HEK293T (cell line): ENCODE results near the gene IP6K3.

Experiments
- CTCF ChIA-PET: fragments of 350-600 bp; formaldehyde crosslinking; extraction: SDS; loops from one replicate; lab custom pipeline; 2021; ENCODE audit warnings: antibody characterized with exemption, inconsistent platforms; lab: Yijun Ruan, JAX
- POLR2A ChIA-PET: fragments of 350-600 bp; formaldehyde crosslinking; extraction: SDS; loops from one replicate; lab custom pipeline; 2020; ENCODE audit warnings: antibody characterized with exemption, inconsistent platforms; lab: Yijun Ruan, JAX
- DNase-seq: peaks from one replicate; pipeline ENCODE4 v3.0.0; 2012; ENCODE audit warnings: mixed read lengths; ENCODE audit errors: extremely low spot score
- ARNT ChIP-seq: fragments of 450-650 bp; IDR thresholded peaks from 2 replicates; pipeline ENCODE4 v1.6.1; 2017; ENCODE audit warnings: mild to moderate bottlenecking
- BHLHE40 ChIP-seq: fragments of 450-650 bp; IDR thresholded peaks from 2 replicates; pipeline ENCODE4 v1.6.1; 2016; ENCODE audit warnings: mild to moderate bottlenecking, moderate library complexity, borderline replicate concordance
- CTBP1 ChIP-seq: fragments of 450-650 bp; IDR thresholded peaks from 2 replicates; pipeline ENCODE4 v1.6.1; 2016; ENCODE audit warnings: borderline replicate concordance
- ELF4 ChIP-seq: fragments of 450-650 bp; IDR thresholded peaks from 2 replicates; pipeline ENCODE4 v1.6.1; 2017; ENCODE audit warnings: antibody characterized with exemption
- FOXA1 ChIP-seq: fragments of 450-650 bp; IDR thresholded peaks from 2 replicates; pipeline ENCODE4 v1.6.1; 2016; ENCODE audit warnings: mild to moderate bottlenecking
- FOXK2 ChIP-seq: fragments of 450-650 bp; IDR thresholded peaks from 2 replicates; pipeline ENCODE4 v1.6.1; 2016; ENCODE audit warnings: mild to moderate bottlenecking
- FOXM1 ChIP-seq: fragments of 450-650 bp; IDR thresholded peaks from 2 replicates; pipeline ENCODE4 v1.6.1; 2017; ENCODE audit warnings: mild to moderate bottlenecking, borderline replicate concordance
- HDGF ChIP-seq: fragments of 450-650 bp; IDR thresholded peaks from 2 replicates; pipeline ENCODE4 v1.6.1; 2017; ENCODE audit warnings: antibody characterized with exemption, borderline replicate concordance
- L3MBTL2 ChIP-seq: fragments of 450-650 bp; conservative IDR thresholded peaks from 2 replicates; pipeline ENCODE4 v1.6.1; 2016; ENCODE audit warnings: mild to moderate bottlenecking
- LEF1 ChIP-seq: fragments of 450-650 bp; IDR thresholded peaks from 2 replicates; pipeline ENCODE4 v1.6.1; 2017; ENCODE audit warnings: mild to moderate bottlenecking, borderline replicate concordance
- NFRKB ChIP-seq: fragments of 450-650 bp; IDR thresholded peaks from 2 replicates; pipeline ENCODE4 v1.6.1; 2016; ENCODE audit warnings: mild to moderate bottlenecking, moderate library complexity
- PKNOX1 ChIP-seq: fragments of 450-650 bp; IDR thresholded peaks from 2 replicates; pipeline ENCODE4 v1.6.1; 2016
- SP1 ChIP-seq: fragments of 450-650 bp; IDR thresholded peaks from 2 replicates; pipeline ENCODE4 v1.6.1; 2017
- SUZ12 ChIP-seq: fragments of 450-650 bp; IDR thresholded peaks from 2 replicates; pipeline ENCODE4 v1.6.1; 2016; ENCODE audit warnings: mild to moderate bottlenecking
- TARDBP ChIP-seq: fragments of 450-650 bp; IDR thresholded peaks from 2 replicates; pipeline ENCODE4 v1.6.1; 2016
- ZNF384 ChIP-seq: fragments of 450-650 bp; IDR thresholded peaks from 2 replicates; pipeline ENCODE4 v1.6.1; 2016

Gene IP6K3

DNA sequence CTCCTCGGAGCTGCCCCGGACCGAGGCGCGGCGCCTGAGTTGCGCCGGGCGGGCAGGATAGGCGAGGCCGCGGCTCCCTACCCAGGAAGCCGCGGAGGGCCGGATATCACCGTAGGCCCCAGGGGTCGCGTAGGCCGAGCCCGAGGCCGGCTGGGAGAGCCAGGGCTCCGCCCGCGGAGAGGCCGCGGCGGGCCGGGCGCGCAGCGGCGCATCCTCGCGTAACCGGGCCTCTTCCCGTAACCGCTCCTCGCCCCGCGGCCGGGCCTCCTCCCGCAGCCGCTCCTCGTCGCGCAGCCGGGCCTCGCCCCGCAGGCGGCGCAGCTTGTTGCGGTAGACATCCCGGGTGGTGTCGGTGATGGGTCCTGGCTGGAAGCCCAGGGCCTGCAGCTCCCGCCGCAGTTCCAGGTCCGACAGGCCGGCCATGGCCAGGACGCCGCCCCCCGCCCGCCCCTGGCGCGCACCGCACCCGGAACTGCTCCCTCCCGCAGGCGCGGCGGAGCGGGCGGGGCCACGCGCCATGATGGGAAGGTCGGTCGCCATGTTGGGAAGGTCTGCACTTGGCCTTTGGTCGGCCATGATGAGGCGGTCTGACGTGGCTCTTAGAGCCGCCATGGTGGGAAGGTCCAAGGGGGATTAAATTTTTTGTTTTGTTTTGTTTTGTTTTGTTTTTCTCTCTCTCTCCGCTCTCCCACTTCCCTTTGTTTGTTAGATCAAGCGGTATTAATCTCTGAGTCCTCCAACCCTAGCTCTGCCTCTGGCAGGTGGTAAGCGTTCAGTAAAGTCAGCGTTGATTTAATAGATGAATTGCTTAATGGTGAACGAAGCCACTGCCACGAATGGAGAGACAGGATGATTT, 42.2 kb upstream of the IP6K3 start, which contains the start of gene LEMD2:
TSS of gene LEMD2 (minus strand) at position 437 of the 856 bp plus-strand sequence. CDS start at position 423, 14 bp downstream.
- POLR2A ChIA-PET: interaction anchor here (0.8 to 2.6 kb wide), 4 partner anchors 10 to 77 kb away, joined by 3 to 13 read pairs (median 7); partner anchors contain the start of gene UQCC2
- CTCF ChIA-PET: interaction anchor here (0.9 kb wide), 1 partner anchor 17 kb away, joined by 3 read pairs; no protein-coding TSS in a partner anchor
- peak; percentile 95 for DNase-seq
- no peak for TF ChIP-seq L3MBTL2
- TF ChIP-seq CTBP1: no peak
- no peak for TF ChIP-seq SP1
- TF ChIP-seq FOXK2: no peak
- no peak for TF ChIP-seq SUZ12
- peak; percentile 72 for TF ChIP-seq PKNOX1
- no peak for TF ChIP-seq HDGF
- no peak for TF ChIP-seq ARNT
- no peak for TF ChIP-seq ZNF384
- peak; percentile 59 for TF ChIP-seq ELF4
- no peak for TF ChIP-seq FOXM1
- no peak for TF ChIP-seq TARDBP
- TF ChIP-seq NFRKB: no peak
- no peak for TF ChIP-seq BHLHE40
- TF ChIP-seq FOXA1: no peak
- no peak for TF ChIP-seq LEF1

GRCh38 chr6:33787954-33788693, 41.4 kb upstream of the IP6K3 start:
- peak; percentile 59 for DNase-seq
- CTCF ChIA-PET: interaction anchor here (0.9 to 1.5 kb wide), 2 partner anchors 16 to 17 kb away, joined by 3 read pairs; no protein-coding TSS in a partner anchor
- TF ChIP-seq CTBP1: no peak
- TF ChIP-seq LEF1: peak; percentile 60; the same call in 1 of the 2 replicates
- no peak for TF ChIP-seq TARDBP
- no peak for TF ChIP-seq NFRKB
- TF ChIP-seq BHLHE40: no peak
- no peak for TF ChIP-seq FOXM1
- TF ChIP-seq ELF4: no peak; the same call in 1 of the 2 replicates
- no peak; the same call in 1 of the 2 replicates for TF ChIP-seq PKNOX1
- POLR2A ChIA-PET: interaction anchor here (0.7 to 2.6 kb wide), 4 partner anchors 9 to 76 kb away, joined by 3 to 13 read pairs (median 8); partner anchors contain the start of gene UQCC2

- DNase-seq: no peak
- TF ChIP-seq FOXM1: no peak
- TF ChIP-seq PKNOX1: no peak
- no peak for TF ChIP-seq NFRKB
- no peak for TF ChIP-seq FOXA1
- no peak for TF ChIP-seq CTBP1
- TF ChIP-seq SUZ12: no peak
- no peak for TF ChIP-seq ELF4
- TF ChIP-seq SP1: no peak
- ChIA-PET POLR2A (interaction anchor here (0.7 to 2.6 kb wide), 4 partner anchors 9 to 76 kb away, joined by 3 to 13 read pairs (median 8); partner anchors contain the start of gene UQCC2), CTCF (interaction anchor here (0.7 to 1.5 kb wide), 2 partner anchors 15 to 16 kb away, joined by 3 read pairs; no protein-coding TSS in a partner anchor)
Observed at GRCh38 chr6:33787346-33787953, 40.7 kb upstream of the IP6K3 start.

DNA sequence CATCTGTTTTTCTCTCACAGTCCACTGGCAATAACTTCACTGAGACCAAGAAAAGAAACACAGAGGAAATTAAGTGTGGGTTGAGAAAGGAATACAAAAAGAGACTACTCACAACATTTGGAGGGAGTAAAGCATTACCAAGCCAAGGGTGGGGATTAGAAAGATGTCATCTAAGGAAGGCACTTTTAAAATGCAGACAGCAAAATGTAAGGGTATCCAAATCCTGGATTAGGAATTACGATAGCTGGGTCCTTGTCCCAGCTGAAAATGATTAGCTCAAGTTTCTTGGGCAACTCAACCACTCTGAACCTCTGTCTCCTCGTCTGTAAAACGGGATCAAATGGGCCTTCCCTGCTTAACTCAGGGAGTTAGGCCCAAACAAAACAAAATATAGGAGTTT, 40.0 kb upstream of the IP6K3 start:
- ChIA-PET POLR2A (interaction anchor here (2.6 kb wide), 1 partner anchor 8 kb away, joined by 11 read pairs; no protein-coding TSS in a partner anchor), CTCF (interaction anchor here (0.7 to 1.5 kb wide), 2 partner anchors 15 to 16 kb away, joined by 3 read pairs; no protein-coding TSS in a partner anchor)
- DNase-seq: no peak
- TF ChIP-seq ELF4 (no peak), PKNOX1 (no peak), FOXA1 (no peak), CTBP1 (no peak), SUZ12 (no peak), SP1 (no peak), TARDBP (no peak), FOXM1 (no peak), FOXK2 (no peak)
